Activated CD4-positive, CD25-positive, alpha-beta regulatory T cell treated with anti-CD3 and anti-CD28 coated beads, Interleukin-2, amount 50 U/mL, for 24 hours (primary cell): ENCODE measurements around the gene TMEM37.
"Not testable (repeated sequence)": the region's sequence is repeated elsewhere in the genome, so short reads cannot be mapped to it uniquely, and the experiment has no call there.

Source experiments
- ATAC-seq, 2 donors: fragments of 150-1000 bp; cut with Tn5 transposase; one replicate each; pipeline ENCODE4 v1.10.0; 2021; ENCODE audit warnings: mild to moderate bottlenecking in 1 of 2, moderate library complexity in 1 of 2

The TMEM37 gene

GRCh38 chr2:119431155-119431975, at the start of gene TMEM37:
TMEM37 (plus strand) TSS chr2:119431854; CDS start chr2:119431904, 50 bp downstream.
- peak in 1 of 2 donors; percentile 48 for ATAC-seq

DNA sequence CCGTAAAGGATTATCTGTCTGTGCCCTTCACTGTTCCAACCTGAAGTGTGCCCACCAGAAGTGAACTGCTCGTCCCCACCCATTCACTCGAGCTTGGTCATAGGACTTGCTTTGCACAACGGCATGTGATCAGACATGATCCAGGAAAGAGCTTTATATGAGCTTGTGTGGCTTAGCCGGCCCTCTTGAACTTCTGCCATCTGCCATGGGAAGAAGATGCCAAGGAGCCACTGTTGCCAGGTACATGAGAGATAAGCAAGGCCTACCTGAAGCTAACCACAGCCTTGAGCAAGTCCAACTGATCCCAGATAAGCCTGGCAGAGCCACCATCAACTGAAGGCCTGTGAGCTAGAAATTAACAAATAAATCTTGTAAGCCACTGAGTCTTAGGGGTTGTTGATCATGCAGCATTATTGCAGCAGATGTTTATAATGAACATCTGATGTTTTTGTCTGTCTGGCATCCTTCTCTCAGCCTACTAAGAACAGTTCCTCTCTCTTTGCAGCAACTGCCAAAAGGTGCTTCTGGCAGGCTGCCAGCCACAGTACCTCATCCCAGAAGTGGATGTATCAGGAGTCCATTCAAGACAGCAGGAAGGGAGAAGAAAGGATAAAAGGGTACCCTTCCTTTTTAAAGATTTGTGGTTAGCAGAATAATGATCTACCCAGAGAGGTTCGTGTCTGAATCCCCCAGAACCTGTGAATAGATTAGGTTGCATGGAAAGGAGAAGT, 48.1 kb upstream of the TMEM37 start:
- ATAC-seq = no peak

- no peak for ATAC-seq
These were observed 46.7 kb upstream of the TMEM37 start for GRCh38 chr2:119384971-119385370.

- ATAC-seq = no peak
These were observed 46.2 kb upstream of the TMEM37 start for GRCh38 chr2:119385466-119385865.

DNA sequence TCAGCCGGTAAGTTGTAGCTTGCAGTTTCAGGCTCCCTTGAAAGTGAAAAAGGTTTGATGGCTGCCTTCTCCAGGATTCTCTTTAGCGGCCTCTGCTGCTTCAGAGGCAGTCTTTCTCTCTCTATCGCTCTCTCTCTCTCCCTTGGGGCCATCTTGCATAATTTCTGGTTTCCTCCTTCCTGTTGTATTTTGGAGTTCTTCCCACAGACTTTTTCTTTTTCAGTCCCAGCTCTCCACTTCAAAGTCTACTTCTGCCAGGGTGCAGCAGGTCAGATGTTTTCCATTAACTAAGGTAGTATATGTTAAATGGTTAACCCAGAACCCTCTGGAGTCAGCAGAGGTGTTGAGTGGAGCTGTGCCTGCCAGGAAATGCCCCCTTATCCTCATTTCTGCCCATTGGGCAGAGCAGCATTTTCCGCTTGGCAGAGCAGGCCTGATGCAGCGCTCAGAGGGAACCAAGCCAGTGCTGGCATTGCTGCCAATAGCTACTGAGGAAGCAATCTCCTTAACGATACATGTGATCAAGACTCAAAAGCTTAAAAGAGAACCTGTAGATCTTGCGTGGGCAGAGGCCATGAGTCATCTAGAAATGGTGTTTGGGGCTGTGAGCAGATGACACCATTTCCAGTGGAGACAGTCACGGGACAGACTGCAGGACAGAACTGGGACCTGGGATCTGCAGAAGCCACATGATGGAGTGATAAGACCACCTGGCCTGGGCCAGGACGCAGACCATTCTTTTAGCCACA, 44.1 kb upstream of the TMEM37 start:
- peak; percentile 46 to 60 for ATAC-seq

DNA sequence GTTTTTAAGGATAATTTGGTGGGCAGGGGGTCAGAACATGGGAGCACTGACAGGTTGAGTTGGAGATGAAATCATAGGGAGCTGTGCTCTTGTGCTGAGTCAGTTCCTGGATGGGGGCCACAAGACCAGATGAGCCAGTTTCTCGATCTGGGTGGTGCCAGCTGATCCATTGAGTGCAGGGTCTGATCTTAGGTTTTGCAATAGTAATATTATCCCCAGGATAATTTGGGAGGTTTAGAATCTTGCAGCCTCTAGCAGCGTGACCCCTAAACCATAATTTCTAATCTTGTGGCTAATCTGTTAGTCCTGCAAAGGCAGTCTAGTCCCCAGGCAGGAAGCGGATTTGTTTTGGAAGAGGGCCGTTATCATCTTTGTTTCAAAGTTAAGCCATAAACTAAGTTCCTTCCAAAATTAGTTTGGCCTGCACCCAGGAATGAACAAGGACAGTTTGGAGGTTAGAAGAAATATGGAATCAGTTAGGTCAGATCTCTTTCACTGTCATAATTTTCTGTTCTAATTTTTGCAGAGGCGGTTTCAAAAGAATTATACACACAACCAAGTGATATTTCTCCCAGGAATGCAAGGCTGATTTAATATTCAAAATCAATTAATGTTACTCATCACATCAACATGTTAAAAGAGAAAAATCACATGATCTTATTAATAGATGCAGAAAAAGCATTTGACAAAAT, 41.9 kb upstream of the TMEM37 start:
- ATAC-seq = no peak

DNA sequence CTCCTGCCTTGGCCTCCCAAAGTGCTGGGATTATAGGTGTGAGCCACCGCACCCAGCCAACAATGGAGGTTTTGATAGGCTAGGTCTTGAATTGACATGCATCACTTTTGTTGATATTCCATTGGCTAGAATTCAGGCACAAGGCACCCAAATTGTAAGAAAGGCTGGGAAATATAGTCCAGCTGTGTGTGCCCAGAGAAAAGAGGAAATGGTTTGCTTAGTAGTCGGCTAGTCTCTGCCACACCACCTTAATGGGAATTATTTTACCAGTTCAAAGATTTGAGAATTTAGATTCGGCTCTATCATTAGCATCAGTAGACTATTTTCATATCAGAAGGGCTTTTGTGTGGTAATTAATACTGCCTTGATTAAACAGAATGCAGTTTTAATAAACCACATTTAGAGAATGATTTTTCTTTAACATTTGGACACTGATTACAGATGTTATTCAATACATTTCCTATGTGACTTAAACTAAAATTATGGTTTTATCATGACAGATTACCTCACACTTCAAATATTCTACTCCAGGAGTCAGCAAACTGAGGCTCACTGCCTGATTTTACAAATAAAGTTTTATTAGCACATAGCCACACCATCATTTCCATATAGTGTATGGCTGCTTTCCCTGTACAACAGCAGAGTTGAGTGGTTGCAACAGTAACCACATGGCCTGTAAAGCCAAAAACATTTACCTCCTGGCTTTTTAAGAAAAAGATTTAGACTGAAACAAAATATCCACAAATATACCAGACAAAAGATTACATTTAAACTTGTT, 37.5 kb upstream of the TMEM37 start:
- no peak for ATAC-seq

DNA sequence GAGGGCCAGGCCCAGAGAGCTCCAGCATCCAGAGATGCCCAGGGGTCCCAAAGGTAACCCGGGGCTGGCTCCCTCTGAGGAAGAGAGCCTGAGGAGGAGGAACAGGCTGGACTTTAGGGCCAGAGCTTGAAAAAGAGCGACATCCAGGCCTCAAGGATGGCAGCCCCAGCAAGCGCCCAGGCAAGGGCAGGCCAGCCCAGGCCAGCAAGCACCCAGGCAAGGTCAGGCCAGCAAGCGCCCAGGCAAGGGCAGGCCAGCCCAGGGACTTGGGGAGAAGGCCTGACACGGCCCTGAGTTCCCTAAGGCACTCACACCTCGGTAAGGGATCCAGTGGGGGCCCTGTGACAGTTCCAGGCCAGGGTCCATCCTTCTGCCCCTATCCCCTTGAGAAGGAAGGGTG, 34.5 kb upstream of the TMEM37 start:
- ATAC-seq = no peak

DNA sequence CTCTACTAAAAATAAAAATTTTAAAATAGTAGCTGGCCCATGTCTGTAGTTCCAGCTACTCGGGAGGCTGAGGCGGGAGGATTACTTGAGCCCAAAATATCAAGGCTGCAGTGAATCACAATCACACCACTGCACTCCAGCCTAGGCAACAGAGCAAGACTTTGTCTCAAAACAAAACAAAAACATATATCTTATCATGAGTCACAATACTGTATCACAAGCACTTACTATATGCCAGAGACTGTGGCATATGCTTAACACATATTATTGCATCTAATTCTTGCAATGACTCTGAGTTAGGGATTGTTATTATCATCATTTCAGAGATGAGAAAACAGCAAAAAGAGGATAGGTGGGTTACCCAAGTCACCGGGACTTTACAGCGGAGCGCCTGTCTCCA, 29.5 kb upstream of the TMEM37 start:
- ATAC-seq = no peak

- no peak for ATAC-seq
These were observed 28.8 kb upstream of the TMEM37 start for GRCh38 chr2:119402645-119403560.

GRCh38 chr2:119403618-119404017, 28.0 kb upstream of the TMEM37 start:
- ATAC-seq = not testable (repeated sequence)

- no peak for ATAC-seq
These were observed 26.5 kb upstream of the TMEM37 start for GRCh38 chr2:119405151-119405550.

- ATAC-seq = no peak
These were observed 24.0 kb upstream of the TMEM37 start for GRCh38 chr2:119407430-119408220.

DNA sequence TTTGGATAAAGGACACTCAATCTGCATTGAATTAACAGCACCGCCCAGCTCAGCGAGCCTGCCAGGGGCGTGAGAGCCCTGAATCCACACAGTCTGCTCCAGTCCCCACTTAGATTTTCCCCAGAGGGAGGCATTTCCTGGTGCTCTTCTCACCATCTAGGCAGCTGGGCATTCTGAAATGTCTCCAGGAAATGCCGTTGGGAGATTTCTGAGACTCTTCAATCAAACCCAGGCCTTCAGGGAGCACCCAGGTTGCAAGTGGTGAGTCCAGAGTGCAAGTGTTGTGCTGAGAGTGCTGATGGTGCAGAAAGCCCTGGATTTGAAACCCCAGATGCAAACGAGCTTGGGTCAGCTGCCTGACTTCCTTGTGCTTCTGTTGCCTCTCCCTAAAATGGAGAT, 23.4 kb upstream of the TMEM37 start:
- ATAC-seq = no peak

DNA sequence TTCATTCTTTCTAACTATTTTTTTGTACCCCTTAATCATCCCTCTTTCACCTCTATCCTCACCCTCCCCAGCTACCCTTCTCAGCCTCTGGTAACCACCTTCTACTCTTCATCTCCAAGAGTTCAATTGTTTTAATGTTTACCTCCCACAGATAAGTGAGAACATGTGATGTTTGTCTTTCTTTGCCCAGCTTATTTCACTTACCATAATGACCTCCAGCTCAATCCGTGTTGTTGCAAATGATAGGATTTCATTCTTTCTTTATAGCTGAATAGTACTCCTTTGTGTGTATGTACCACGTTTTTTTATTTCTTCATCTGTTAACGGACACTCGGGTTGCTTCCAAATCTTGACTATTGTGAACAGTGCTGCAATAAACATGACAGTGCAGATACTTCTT, 22.1 kb upstream of the TMEM37 start:
- no peak for ATAC-seq

DNA sequence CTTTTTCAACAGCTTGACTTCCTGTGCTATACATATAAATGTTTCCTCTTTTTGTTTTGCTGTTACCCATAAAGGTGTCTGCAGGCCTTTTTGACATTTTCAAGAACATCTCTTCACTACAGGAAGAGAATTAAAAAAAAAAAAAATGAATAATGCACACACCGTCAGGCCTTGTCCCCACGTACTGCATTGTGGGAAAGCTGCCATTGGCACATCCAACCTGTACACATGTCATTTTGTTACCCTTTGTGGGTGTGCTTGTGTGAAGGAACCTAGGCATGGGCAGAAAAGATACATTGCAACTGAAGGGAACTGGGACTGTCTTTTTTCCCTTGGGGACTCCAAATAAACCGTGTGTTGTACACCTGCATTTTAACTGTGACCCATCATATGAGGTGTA, 16.8 kb upstream of the TMEM37 start:
- ATAC-seq = no peak

DNA sequence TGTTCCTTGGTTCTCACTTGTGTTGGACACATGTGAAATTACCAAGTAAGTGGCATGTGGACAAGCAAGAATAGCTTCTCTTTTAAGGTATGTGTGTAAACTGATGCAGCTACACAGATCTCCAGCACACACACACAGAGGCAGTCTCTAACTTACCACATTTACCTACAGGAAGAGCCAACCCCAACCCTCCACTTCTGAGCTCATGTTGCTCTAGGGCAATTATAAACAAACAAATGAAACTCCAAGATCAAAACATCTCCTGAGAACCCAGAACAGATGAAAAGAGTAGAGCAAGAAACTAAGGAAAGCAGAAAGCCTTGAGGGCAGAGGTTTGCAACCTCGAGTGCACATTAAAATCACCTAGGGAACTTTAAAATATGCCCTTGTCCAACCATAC, 16.0 kb upstream of the TMEM37 start:
- ATAC-seq = no peak

DNA sequence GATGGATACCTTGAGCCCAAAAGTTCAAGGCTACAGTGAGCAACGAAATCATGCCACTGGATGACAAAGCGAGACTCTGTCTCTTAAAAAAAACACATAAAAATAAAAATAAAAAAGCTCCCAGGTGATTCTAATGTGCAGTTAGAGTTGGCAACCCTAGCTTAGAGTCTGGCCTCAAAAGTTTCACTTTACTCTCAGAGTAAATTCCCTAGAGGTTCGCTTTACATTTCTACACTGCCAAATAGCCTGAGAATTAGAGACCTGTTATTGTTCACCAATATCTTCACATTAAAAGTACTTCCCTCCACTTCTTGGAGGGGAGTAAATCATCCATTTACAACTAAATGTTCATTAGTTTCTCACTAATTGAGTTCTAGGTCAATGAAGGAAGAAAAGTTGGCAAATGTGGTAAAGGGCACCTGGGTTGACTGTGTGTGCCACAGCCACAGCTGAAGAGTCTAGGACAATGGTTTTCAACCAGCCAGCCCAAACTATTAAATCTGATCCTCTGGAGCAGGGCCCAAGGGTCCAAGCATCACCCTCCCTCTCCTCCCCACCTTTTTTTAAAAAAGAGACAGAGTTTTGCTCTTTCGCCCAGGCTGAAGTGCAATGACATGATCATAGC, 15.2 kb upstream of the TMEM37 start:
- no peak for ATAC-seq

DNA sequence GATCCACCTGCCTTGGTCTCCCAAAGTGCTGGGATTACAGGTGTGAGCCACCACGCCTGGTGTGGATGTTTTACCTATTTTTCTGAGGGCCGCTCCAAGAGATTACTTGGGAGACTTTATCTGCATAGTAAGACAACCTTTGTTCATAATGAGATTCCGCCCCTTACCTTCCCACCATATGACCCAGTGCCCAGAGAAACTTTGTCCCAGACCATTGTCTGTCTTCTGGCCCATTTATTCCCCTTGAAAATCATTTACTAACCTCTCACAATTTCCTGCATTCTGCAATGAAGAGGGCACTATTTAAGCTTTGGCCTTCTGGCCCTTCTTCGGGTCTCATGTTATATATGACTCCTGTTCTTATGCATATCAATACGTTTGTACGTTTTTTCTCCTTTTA, 13.7 kb upstream of the TMEM37 start:
- no peak for ATAC-seq

DNA sequence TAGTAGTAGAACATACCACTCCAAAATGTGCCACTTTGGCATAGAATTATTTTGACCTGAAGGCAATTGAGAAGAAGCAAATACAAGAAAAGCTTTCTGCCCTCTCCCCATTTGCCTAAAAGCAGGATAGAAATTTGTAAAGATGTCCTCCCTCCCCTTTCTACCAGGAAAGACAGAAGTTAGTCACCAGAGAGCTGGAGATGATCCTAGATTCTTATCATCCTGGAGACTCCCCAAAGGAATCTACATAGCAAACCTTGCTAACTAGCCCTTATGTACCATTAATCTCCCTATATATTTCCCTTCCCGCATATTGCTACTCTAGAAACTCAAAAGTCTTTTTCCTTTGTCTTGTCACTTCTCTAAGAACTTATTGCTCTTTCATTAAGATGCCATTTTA, 12.6 kb upstream of the TMEM37 start:
- no peak for ATAC-seq
